Measurements from ENCODE around the gene PCDHGB4.

DNA sequence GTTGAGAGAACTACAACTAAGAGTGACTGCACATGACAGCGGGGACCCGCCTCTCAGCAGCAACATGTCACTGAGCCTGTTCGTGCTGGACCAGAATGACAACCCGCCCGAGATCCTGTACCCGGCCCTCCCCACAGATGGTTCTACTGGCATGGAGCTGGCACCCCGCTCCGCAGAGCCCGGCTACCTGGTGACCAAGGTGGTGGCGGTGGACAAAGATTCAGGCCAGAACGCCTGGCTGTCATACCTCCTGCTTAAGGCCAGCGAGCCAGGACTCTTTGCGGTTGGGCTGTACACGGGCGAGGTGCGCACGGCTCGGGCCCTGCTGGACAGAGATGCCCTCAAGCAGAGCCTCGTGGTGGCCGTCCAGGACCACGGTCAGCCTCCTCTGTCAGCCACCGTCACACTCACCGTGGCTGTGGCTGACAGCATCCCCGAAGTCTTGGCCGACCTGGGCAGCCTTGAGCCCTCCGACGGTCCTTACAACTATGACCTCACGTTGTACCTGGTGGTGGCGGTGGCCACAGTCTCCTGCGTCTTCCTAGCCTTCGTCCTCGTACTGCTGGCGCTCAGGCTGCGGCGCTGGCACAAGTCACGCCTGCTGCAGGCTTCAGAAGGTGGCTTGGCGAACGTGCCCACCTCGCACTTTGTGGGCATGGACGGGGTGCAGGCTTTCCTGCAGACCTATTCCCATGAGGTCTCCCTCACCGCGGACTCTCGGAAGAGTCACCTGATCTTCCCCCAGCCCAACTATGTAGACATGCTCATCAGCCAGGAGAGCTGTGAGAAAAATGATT lies 2.8 kb upstream of the PCDHGB4 start:
- TF ChIP-seq, protein P1, sequence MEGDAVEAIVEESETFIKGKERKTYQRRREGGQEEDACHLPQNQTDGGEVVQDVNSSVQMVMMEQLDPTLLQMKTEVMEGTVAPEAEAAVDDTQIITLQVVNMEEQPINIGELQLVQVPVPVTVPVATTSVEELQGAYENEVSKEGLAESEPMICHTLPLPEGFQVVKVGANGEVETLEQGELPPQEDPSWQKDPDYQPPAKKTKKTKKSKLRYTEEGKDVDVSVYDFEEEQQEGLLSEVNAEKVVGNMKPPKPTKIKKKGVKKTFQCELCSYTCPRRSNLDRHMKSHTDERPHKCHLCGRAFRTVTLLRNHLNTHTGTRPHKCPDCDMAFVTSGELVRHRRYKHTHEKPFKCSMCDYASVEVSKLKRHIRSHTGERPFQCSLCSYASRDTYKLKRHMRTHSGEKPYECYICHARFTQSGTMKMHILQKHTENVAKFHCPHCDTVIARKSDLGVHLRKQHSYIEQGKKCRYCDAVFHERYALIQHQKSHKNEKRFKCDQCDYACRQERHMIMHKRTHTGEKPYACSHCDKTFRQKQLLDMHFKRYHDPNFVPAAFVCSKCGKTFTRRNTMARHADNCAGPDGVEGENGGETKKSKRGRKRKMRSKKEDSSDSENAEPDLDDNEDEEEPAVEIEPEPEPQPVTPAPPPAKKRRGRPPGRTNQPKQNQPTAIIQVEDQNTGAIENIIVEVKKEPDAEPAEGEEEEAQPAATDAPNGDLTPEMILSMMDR (conservative IDR thresholded peaks at IDR 0.05; ENCODE audit: low read length): no peak
- no peak for TF ChIP-seq EZH2phosphoT487 (IDR thresholded peaks at IDR 0.05; ENCODE audit: borderline replicate concordance, low read depth, low read length)
